ENCODE data around the gene FUS.
"Not testable (repeated sequence)": the region's sequence is repeated elsewhere in the genome, so short reads cannot be mapped to it uniquely, and the experiment has no call there.

Gene FUS

GRCh38 chr16:31135535-31136286 lies 44.2 kb upstream of the FUS start, which contains the start of gene PRSS8:
PRSS8 (minus strand) TSS chr16:31135727; CDS start chr16:31135498, 229 bp downstream.
- H3K27ac ChIP-seq (ENCODE audit: insufficient read depth, low read length, poor library complexity, severe bottlenecking), result no peak within 1 kb of the TSS
- H3K36me3 ChIP-seq (ENCODE audit: control insufficient read depth, insufficient read depth, low read length), result peaks cover 20% of the 10 kb centered on the region
- H3K9me3 ChIP-seq (ENCODE audit: control insufficient read depth, low read length), result no peaks in the 10 kb centered on the region
- H3K27me3 ChIP-seq (replicated peaks; ENCODE audit: control insufficient read depth, insufficient read depth, low read length, poor library complexity, severe bottlenecking), result no peaks in the 10 kb centered on the region
- no peaks in the 10 kb centered on the region for H3K4me1 ChIP-seq (ENCODE audit: control insufficient read depth, insufficient read depth, low read length, poor library complexity, severe bottlenecking)
- H3K4me3 ChIP-seq (ENCODE audit: insufficient read depth, low read depth, low read length, poor library complexity, severe bottlenecking), result no peak within 1 kb of the TSS
- DNase-seq, result no peak

GRCh38 chr16:31136287-31136662 lies 43.7 kb upstream of the FUS start:
- Histone ChIP-seq H3K27me3 (replicated peaks; ENCODE audit: control insufficient read depth, insufficient read depth, low read length, poor library complexity, severe bottlenecking) (no peaks in the 10 kb centered on the region), H3K4me3 (ENCODE audit: insufficient read depth, low read depth, low read length, poor library complexity, severe bottlenecking) (no peak overlapping the region), H3K27ac (ENCODE audit: insufficient read depth, low read length, poor library complexity, severe bottlenecking) (no peak overlapping the region), H3K36me3 (ENCODE audit: control insufficient read depth, insufficient read depth, low read length) (peaks cover 15% of the 10 kb centered on the region), H3K9me3 (ENCODE audit: control insufficient read depth, low read length) (no peaks in the 10 kb centered on the region), H3K4me1 (ENCODE audit: control insufficient read depth, insufficient read depth, low read length, poor library complexity, severe bottlenecking) (no peaks in the 10 kb centered on the region)
- DNase-seq, result no peak

- DNase-seq; H3K36me3 ChIP-seq (ENCODE audit: control insufficient read depth, insufficient read depth, low read length); H3K27me3 ChIP-seq (replicated peaks; ENCODE audit: control insufficient read depth, insufficient read depth, low read length, poor library complexity, severe bottlenecking); H3K27ac ChIP-seq (ENCODE audit: insufficient read depth, low read length, poor library complexity, severe bottlenecking); H3K9me3 ChIP-seq (ENCODE audit: control insufficient read depth, low read length); H3K4me1 ChIP-seq (ENCODE audit: control insufficient read depth, insufficient read depth, low read length, poor library complexity, severe bottlenecking); H3K4me3 ChIP-seq (ENCODE audit: insufficient read depth, low read depth, low read length, poor library complexity, severe bottlenecking): not testable (repeated sequence)
Measured at GRCh38 chr16:31136822-31137499, 43.0 kb upstream of the FUS start.

GRCh38 chr16:31138621-31139578 lies 41.0 kb upstream of the FUS start:
- Histone ChIP-seq H3K9me3 (ENCODE audit: control insufficient read depth, low read length) (no peaks in the 10 kb centered on the region), H3K27ac (ENCODE audit: insufficient read depth, low read length, poor library complexity, severe bottlenecking) (no peak overlapping the region), H3K36me3 (ENCODE audit: control insufficient read depth, insufficient read depth, low read length) (no peaks in the 10 kb centered on the region), H3K4me1 (ENCODE audit: control insufficient read depth, insufficient read depth, low read length, poor library complexity, severe bottlenecking) (no peaks in the 10 kb centered on the region), H3K27me3 (replicated peaks; ENCODE audit: control insufficient read depth, insufficient read depth, low read length, poor library complexity, severe bottlenecking) (no peaks in the 10 kb centered on the region), H3K4me3 (ENCODE audit: insufficient read depth, low read depth, low read length, poor library complexity, severe bottlenecking) (no peak overlapping the region)
- DNase-seq, result no peak

GRCh38 chr16:31141071-31141469 lies 38.9 kb upstream of the FUS start:
- H3K36me3 ChIP-seq (ENCODE audit: control insufficient read depth, insufficient read depth, low read length); H3K27ac ChIP-seq (ENCODE audit: insufficient read depth, low read length, poor library complexity, severe bottlenecking); H3K4me1 ChIP-seq (ENCODE audit: control insufficient read depth, insufficient read depth, low read length, poor library complexity, severe bottlenecking); H3K4me3 ChIP-seq (ENCODE audit: insufficient read depth, low read depth, low read length, poor library complexity, severe bottlenecking); DNase-seq; H3K9me3 ChIP-seq (ENCODE audit: control insufficient read depth, low read length); H3K27me3 ChIP-seq (replicated peaks; ENCODE audit: control insufficient read depth, insufficient read depth, low read length, poor library complexity, severe bottlenecking): not testable (repeated sequence)

- peak overlapping the region; percentile 9 for H3K4me3 ChIP-seq (ENCODE audit: insufficient read depth, low read depth, low read length, poor library complexity, severe bottlenecking)
- no peak for DNase-seq
- no peaks in the 10 kb centered on the region for H3K36me3 ChIP-seq (ENCODE audit: control insufficient read depth, insufficient read depth, low read length)
- H3K4me1 ChIP-seq (ENCODE audit: control insufficient read depth, insufficient read depth, low read length, poor library complexity, severe bottlenecking), result no peaks in the 10 kb centered on the region
- no peaks in the 10 kb centered on the region for H3K27me3 ChIP-seq (replicated peaks; ENCODE audit: control insufficient read depth, insufficient read depth, low read length, poor library complexity, severe bottlenecking)
- no peaks in the 10 kb centered on the region for H3K9me3 ChIP-seq (ENCODE audit: control insufficient read depth, low read length)
- peak overlapping the region; percentile 62 for H3K27ac ChIP-seq (ENCODE audit: insufficient read depth, low read length, poor library complexity, severe bottlenecking)
Measured at GRCh38 chr16:31141489-31142108, 38.3 kb upstream of the FUS start.

- Histone ChIP-seq H3K4me1 (ENCODE audit: control insufficient read depth, insufficient read depth, low read length, poor library complexity, severe bottlenecking) (no peaks in the 10 kb centered on the region), H3K9me3 (ENCODE audit: control insufficient read depth, low read length) (no peaks in the 10 kb centered on the region), H3K36me3 (ENCODE audit: control insufficient read depth, insufficient read depth, low read length) (no peaks in the 10 kb centered on the region), H3K27ac (ENCODE audit: insufficient read depth, low read length, poor library complexity, severe bottlenecking) (peak overlapping the region; percentile 62), H3K4me3 (ENCODE audit: insufficient read depth, low read depth, low read length, poor library complexity, severe bottlenecking) (peak overlapping the region; percentile 20), H3K27me3 (replicated peaks; ENCODE audit: control insufficient read depth, insufficient read depth, low read length, poor library complexity, severe bottlenecking) (no peaks in the 10 kb centered on the region)
- peak; percentile 93 to 96 (median 94) for DNase-seq
Measured at GRCh38 chr16:31142109-31143010, 37.6 kb upstream of the FUS start.

GRCh38 chr16:31143011-31143693 lies 36.8 kb upstream of the FUS start:
- peak overlapping the region; percentile 20 for H3K4me3 ChIP-seq (ENCODE audit: insufficient read depth, low read depth, low read length, poor library complexity, severe bottlenecking)
- no peaks in the 10 kb centered on the region for H3K36me3 ChIP-seq (ENCODE audit: control insufficient read depth, insufficient read depth, low read length)
- H3K27me3 ChIP-seq (replicated peaks; ENCODE audit: control insufficient read depth, insufficient read depth, low read length, poor library complexity, severe bottlenecking), result no peaks in the 10 kb centered on the region
- H3K4me1 ChIP-seq (ENCODE audit: control insufficient read depth, insufficient read depth, low read length, poor library complexity, severe bottlenecking), result no peaks in the 10 kb centered on the region
- no peaks in the 10 kb centered on the region for H3K9me3 ChIP-seq (ENCODE audit: control insufficient read depth, low read length)
- no peak for DNase-seq
- H3K27ac ChIP-seq (ENCODE audit: insufficient read depth, low read length, poor library complexity, severe bottlenecking), result peak overlapping the region; percentile 62

Data from effector memory CD4-positive, alpha-beta T cell (primary cell).